ENCODE measurements around the gene PSMB3.
"Not testable (repeated sequence)": the region's sequence is repeated elsewhere in the genome, so short reads cannot be mapped to it uniquely, and the experiment has no call there.

Gene PSMB3

DNA sequence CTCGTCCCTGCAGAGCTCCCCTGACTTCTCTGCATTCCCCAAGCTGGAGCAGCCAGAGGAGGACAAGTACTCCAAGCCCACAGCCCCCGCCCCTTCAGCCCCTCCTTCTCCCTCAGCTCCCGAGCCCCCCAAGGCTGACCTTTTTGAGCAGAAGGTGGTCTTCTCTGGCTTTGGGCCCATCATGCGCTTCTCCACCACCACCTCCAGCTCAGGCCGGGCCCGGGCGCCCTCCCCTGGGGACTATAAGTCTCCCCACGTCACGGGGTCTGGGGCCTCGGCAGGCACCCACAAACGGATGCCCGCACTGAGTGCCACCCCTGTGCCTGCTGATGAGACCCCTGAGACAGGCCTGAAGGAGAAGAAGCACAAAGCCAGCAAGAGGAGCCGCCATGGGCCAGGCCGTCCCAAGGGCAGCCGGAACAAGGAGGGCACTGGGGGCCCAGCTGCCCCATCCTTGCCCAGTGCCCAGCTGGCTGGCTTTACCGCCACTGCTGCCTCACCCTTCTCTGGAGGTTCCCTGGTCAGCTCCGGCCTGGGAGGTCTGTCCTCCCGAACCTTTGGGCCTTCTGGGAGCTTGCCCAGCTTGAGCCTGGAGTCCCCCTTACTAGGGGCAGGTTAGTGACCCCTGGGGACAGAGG, 36.1 kb upstream of the PSMB3 start:
- no peak for DNase-seq

GRCh38 chr17:38717139-38717745, 35.3 kb upstream of the PSMB3 start:
- no peak for DNase-seq

GRCh38 chr17:38719289-38719942, 33.1 kb upstream of the PSMB3 start:
- DNase-seq: no peak

GRCh38 chr17:38719943-38720641, 32.4 kb upstream of the PSMB3 start:
- DNase-seq: no peak

- DNase-seq: no peak
These were observed 31.6 kb upstream of the PSMB3 start for GRCh38 chr17:38720941-38721340.

- no peak for DNase-seq
These were observed 30.7 kb upstream of the PSMB3 start for GRCh38 chr17:38721802-38722201.

- no peak for DNase-seq
These were observed 28.1 kb upstream of the PSMB3 start for GRCh38 chr17:38724337-38724988.

DNA sequence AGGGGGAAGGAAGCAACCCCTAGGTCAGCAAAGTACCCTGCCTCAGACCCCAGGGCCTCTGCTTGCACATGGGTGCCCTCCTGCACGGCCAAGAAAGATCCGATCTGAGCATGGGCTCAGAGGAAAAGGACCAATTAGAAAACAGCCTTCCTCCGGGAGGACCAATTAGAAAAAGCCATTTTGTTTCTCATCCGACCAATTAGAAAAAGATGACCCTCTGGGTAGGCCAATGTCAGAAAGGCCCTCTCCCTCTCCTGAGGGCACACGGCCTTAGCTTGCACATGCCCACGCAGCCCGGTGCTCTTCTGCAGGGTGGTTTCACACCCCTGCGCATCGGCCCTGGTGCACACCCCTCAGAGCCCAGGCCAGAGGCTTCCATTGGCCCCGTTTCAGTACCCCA, 27.5 kb upstream of the PSMB3 start:
- DNase-seq: no peak

- not testable (repeated sequence) for DNase-seq
These were observed 26.4 kb upstream of the PSMB3 start for GRCh38 chr17:38726145-38726544.

GRCh38 chr17:38727736-38728135, 24.8 kb upstream of the PSMB3 start:
- DNase-seq: peak; percentile 84

DNA sequence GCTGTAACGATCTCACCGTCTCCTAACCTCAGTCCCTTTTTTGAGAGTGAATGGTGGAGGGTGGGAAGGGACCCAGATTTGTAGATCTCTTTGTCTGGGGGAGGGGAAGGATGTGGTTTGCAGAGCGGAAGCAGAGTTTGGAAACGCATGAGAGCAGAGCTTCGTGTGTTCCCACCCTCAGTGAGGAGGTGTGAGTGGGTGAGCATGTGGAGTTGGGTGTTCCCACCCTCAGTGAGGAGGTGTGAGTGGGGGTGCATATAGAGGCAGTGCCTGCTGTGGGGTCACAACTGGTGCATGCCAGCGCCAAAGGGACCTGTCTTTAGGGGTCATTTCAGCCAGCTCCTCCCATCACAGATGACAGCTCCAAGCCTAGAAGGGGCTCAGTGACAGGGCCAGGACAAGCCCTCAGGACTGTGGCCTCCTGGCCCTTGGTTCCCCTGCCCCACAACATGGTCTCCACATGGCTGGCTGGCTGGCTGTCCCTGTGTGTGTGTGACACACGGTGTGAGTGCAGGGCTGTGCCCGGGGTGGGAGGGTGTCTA, 24.2 kb upstream of the PSMB3 start:
- DNase-seq: peak; percentile 65

- no peak for DNase-seq
These were observed 23.1 kb upstream of the PSMB3 start for GRCh38 chr17:38729368-38729885.

GRCh38 chr17:38729886-38730525, 22.5 kb upstream of the PSMB3 start, which contains the start of gene CISD3:
Gene CISD3 (plus strand): TSS chr17:38730341. CDS start chr17:38730359, 18 bp downstream.
- peak; percentile 84 for DNase-seq

GRCh38 chr17:38730526-38731379, 21.8 kb upstream of the PSMB3 start:
- DNase-seq: peak; percentile 36

- no peak for DNase-seq
These were observed 20.8 kb upstream of the PSMB3 start for GRCh38 chr17:38731526-38732294.

- DNase-seq: no peak
These were observed 19.9 kb upstream of the PSMB3 start for GRCh38 chr17:38732376-38733281.

DNA sequence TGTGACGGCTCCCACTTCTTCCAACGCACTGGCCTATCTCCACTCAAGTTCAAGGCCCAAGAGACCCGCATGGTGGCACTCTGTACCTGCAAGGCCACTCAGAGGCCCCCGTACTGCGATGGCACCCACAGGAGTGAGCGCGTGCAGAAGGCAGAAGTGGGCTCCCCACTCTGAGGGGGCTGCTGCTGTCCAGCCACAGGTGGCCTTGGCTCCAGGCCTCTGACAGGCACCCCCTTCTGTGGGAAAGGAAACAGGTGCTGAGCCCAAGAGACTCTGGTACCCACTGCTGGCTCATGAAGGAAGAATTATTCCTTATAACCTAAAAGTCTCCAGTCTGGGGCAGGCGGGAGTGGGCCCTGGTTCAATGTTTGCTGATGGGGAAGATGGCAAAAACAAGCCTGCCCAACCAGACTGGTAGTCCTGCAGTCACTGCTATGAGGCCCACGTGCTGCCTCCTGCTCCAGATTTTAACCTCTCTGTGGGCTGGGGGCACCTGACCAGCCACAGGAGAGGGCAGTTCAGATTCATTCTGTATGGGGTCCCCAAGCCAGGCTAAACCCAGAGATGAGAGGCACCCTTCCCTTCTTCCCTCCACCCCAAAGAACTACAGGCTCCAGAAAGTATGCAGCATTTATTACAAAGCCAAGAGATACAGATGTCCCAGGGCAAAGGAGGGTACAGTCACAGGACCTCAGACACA, 19.1 kb upstream of the PSMB3 start:
- DNase-seq: no peak
